MCF 10A (cell line): Measurements from ENCODE around the gene CDK17. TPM values are rescaled to one million over a fixed set of nuclear protein-coding genes. Genes with fewer than 3 reads are reported as not detected.

ENCODE experiments used
- BruUV-seq: library from RNA; stranded (reverse); fragments of 400-500 nt; replicated peaks from 2 replicates; lab custom pipeline; 2021; lab: Mats Ljungman, UMichigan
- CTCF ChIA-PET: fragments of 300-600 bp; sonication (Branson Sonifier 250); formaldehyde crosslinking; extraction: SDS; loops from one replicate; lab custom pipeline; 2021; ENCODE audit warnings: antibody characterized with exemption, inconsistent platforms; lab: Yijun Ruan, JAX
- POLR2A ChIA-PET: fragments of 300-600, 350-650 bp; sonication (Branson Sonifier 250); formaldehyde crosslinking; extraction: SDS; loops from one replicate; lab custom pipeline; 2020; ENCODE audit warnings: antibody characterized with exemption, inconsistent platforms; lab: Yijun Ruan, JAX
- DNase-seq: peaks from one replicate; pipeline ENCODE4 v3.0.0-alpha.2; 2018; ENCODE audit not compliant: unreplicated experiment
- H3K27ac Mint-ChIP-seq: one replicate; pipeline ENCODE4 v1.8.0; 2022; ENCODE audit warnings: mild to moderate bottlenecking, low read depth, mixed read lengths; ENCODE audit not compliant: unreplicated experiment
- H3K27me3 Mint-ChIP-seq: one replicate; pipeline ENCODE4 v1.8.0; 2022; ENCODE audit warnings: mixed read lengths; ENCODE audit not compliant: insufficient read depth, unreplicated experiment
- H3K36me3 Mint-ChIP-seq: one replicate; pipeline ENCODE4 v1.8.0; 2022; ENCODE audit warnings: mild to moderate bottlenecking, moderate library complexity, mixed read lengths; ENCODE audit not compliant: insufficient read depth, unreplicated experiment
- H3K4me1 Mint-ChIP-seq: one replicate; pipeline ENCODE4 v1.8.0; 2022; ENCODE audit warnings: mixed read lengths; ENCODE audit not compliant: insufficient read depth, unreplicated experiment
- H3K4me3 Mint-ChIP-seq: one replicate; pipeline ENCODE4 v1.8.0; 2022; ENCODE audit warnings: mild to moderate bottlenecking, moderate library complexity, mixed read lengths; ENCODE audit not compliant: unreplicated experiment
- H3K9me3 Mint-ChIP-seq: one replicate; pipeline ENCODE4 v1.8.0; 2022; ENCODE audit warnings: mixed read lengths; ENCODE audit not compliant: unreplicated experiment
- intact Hi-C: fragments of 100-400 bp; cut with micrococcal nuclease; formaldehyde crosslinking; loops from 2 replicates; pipeline ENCODE4 v1.14.1; 2022
- total RNA-seq: library from RNA; stranded (reverse); gene quantifications from 2 replicates; pipeline ENCODE4 v1.2.3, GENCODE V29; 2022
- TF ChIP-seq, protein P1 (sequence below): fragments of 200-600 bp; IDR thresholded peaks from one replicate; pipeline ENCODE4 v1.8.0; 2022; ENCODE audit warnings: antibody characterized with exemption, mild to moderate bottlenecking; ENCODE audit not compliant: unreplicated experiment

The CDK17 gene
- total RNA-seq, 1 experiment from 2014 or later: 49.8 TPM

DNA sequence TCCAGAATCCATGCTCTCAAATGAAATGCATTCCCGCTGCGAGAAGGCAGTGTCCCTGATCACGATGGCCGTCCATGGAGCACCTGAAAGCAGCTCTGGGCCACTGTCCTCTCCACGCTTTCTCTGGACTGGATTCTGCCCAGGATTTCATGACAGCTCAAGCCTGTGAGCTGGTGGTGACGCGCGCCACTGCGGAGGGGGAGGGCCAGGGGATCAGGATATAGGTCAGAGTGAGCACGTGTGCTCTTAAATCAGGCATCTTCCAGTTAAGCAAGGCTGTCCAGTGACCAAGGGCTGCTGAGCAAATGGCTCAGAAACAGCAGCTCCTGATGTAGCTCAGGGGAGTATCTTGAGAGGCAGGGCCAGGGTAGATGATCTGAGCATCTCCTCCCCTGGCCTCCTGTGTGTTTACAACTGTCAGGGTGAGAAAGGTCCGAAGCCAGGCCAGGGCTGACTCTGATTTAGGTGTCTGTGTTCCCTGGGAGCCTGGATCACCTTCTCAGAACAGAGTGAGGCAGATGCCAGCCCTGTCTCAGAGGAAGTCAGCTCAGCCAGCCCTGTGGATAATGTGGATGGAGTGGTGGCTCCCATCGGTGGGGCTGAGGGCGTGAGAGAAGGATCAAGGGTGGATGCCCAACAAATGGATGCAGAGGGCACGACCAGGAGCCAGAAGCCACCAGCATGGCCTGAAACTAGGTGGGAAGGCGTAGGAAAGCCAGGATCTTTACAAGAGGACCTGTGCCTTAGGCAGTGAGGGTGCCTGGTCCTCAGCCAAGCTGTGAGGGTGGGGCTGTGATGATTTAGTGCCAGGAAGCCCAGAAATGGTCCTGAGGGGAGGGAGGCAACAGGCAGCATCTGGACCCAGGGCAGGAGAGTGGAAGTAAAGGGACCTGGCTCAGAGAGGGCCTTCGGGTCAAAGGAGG is 150.8 kb downstream of the CDK17 start:
- intact Hi-C loops: no loop called here
- H3K4me1 Mint-ChIP-seq: peaks cover 31% of the 10 kb centered on the region
- no peaks in the 10 kb centered on the region for H3K9me3 Mint-ChIP-seq
- no TSS peak for BruUV-seq
- H3K4me3 Mint-ChIP-seq: no peak overlapping the region
- CTCF ChIA-PET: interaction anchor here (0.6 kb wide), 1 partner anchor 332 kb away, joined by 3 read pairs; no protein-coding TSS in a partner anchor
- TF ChIP-seq, protein P1, sequence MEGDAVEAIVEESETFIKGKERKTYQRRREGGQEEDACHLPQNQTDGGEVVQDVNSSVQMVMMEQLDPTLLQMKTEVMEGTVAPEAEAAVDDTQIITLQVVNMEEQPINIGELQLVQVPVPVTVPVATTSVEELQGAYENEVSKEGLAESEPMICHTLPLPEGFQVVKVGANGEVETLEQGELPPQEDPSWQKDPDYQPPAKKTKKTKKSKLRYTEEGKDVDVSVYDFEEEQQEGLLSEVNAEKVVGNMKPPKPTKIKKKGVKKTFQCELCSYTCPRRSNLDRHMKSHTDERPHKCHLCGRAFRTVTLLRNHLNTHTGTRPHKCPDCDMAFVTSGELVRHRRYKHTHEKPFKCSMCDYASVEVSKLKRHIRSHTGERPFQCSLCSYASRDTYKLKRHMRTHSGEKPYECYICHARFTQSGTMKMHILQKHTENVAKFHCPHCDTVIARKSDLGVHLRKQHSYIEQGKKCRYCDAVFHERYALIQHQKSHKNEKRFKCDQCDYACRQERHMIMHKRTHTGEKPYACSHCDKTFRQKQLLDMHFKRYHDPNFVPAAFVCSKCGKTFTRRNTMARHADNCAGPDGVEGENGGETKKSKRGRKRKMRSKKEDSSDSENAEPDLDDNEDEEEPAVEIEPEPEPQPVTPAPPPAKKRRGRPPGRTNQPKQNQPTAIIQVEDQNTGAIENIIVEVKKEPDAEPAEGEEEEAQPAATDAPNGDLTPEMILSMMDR: no peak
- POLR2A ChIA-PET: interaction anchor here (1.0 to 1.4 kb wide), 3 partner anchors 10 to 17 kb away, joined by 3 to 4 read pairs (median 4); no protein-coding TSS in a partner anchor
- peaks cover 86% of the 10 kb centered on the region for H3K36me3 Mint-ChIP-seq
- DNase-seq: no peak
- H3K27ac Mint-ChIP-seq: peak overlapping the region; percentile 93
- no peaks in the 10 kb centered on the region for H3K27me3 Mint-ChIP-seq

DNA sequence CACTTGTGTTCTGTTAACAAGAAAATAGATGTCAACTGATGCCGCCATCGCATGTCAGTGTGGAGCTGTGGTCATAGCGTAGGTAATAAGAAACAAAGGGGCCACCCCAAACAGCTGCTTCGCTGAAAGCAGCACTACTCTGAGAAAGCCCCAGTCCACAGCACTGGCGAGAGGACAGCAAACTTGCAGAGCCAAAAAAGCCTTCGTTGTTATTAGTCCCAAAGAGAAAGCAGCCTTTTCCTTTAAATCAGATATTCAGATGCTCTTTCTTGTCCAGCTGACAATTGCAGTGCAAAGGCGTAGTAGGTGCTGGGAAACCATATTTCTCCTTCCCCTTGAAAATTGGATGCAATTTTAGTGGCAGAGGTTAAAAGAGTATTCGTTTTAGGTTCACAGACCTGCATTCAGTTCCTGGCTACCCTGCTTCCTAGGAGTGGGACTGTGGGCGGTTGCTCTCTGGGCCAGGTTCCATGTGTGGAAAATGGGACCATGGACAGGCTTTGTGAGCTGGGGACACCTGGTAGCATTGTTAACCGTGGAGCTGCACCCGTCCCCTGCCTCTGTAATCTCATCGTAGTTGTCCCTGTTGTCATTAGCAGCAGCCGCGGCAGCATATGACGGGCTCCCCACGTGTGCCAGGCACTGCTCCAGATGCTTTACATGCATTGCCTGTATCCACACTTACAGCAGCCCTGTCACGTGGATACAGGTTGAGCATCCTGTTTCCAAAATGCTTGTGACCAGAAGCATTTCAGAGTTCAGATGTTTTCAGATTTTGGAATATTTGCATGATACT is 151.9 kb downstream of the CDK17 start:
- Mint-ChIP-seq H3K4me1 (peaks cover 26% of the 10 kb centered on the region), H3K27ac (no peak overlapping the region), H3K36me3 (peaks cover 74% of the 10 kb centered on the region), H3K27me3 (no peaks in the 10 kb centered on the region), H3K9me3 (no peaks in the 10 kb centered on the region), H3K4me3 (no peak overlapping the region)
- BruUV-seq: no TSS peak
- CTCF ChIA-PET: interaction anchor here (0.6 kb wide), 1 partner anchor 331 kb away, joined by 3 read pairs; no protein-coding TSS in a partner anchor
- DNase-seq: no peak
- TF ChIP-seq, protein P1: no peak
- POLR2A ChIA-PET: interaction anchor here (1.0 to 1.4 kb wide), 3 partner anchors 9 to 19 kb away, joined by 3 to 4 read pairs (median 4); no protein-coding TSS in a partner anchor
- intact Hi-C loops: no loop called here

DNA sequence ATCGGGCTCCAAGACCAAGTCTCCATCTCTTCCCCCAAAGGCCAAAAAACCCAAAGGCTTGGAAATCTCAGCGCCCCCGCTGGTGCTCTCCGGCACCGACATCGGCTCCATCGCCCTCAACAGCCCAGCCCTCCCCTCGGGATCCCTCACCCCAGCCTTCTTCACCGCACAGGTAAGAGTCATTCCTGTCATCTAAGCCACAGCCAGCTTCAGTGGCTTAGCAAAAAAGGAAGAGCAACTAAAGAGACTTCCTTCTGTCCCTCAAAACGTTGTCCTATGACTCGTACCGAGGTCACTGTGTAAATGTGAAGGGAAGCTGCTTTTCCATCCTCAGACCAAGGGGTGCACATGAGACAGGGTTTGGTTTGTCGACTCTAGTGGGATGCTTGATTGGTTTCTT is 152.7 kb downstream of the CDK17 start:
- H3K27me3 Mint-ChIP-seq: no peaks in the 10 kb centered on the region
- no peaks in the 10 kb centered on the region for H3K9me3 Mint-ChIP-seq
- intact Hi-C loops: no loop called here
- no peak overlapping the region for H3K27ac Mint-ChIP-seq
- peaks cover 30% of the 10 kb centered on the region for H3K4me1 Mint-ChIP-seq
- DNase-seq: no peak
- CTCF ChIA-PET: no interaction called here
- peaks cover 71% of the 10 kb centered on the region for H3K36me3 Mint-ChIP-seq
- BruUV-seq: no TSS peak
- POLR2A ChIA-PET: interaction anchor here (0.8 kb wide), 1 partner anchor 10 kb away, joined by 4 read pairs; no protein-coding TSS in a partner anchor
- TF ChIP-seq, protein P1: no peak
- H3K4me3 Mint-ChIP-seq: no peak overlapping the region
